GM18909 (cell line): ENCODE data around the gene CD300LG.
"Not testable (repeated sequence)": the region's sequence is repeated elsewhere in the genome, so short reads cannot be mapped to it uniquely, and the experiment has no call there.

Source experiments
- ATAC-seq: cut with Tn5 transposase; IDR thresholded peaks from one replicate; pipeline ENCODE4 v1.9.1; 2021; ENCODE audit warnings: mild to moderate bottlenecking; ENCODE audit not compliant: unreplicated experiment, poor library complexity

The CD300LG gene, protein sequence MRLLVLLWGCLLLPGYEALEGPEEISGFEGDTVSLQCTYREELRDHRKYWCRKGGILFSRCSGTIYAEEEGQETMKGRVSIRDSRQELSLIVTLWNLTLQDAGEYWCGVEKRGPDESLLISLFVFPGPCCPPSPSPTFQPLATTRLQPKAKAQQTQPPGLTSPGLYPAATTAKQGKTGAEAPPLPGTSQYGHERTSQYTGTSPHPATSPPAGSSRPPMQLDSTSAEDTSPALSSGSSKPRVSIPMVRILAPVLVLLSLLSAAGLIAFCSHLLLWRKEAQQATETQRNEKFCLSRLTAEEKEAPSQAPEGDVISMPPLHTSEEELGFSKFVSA

DNA sequence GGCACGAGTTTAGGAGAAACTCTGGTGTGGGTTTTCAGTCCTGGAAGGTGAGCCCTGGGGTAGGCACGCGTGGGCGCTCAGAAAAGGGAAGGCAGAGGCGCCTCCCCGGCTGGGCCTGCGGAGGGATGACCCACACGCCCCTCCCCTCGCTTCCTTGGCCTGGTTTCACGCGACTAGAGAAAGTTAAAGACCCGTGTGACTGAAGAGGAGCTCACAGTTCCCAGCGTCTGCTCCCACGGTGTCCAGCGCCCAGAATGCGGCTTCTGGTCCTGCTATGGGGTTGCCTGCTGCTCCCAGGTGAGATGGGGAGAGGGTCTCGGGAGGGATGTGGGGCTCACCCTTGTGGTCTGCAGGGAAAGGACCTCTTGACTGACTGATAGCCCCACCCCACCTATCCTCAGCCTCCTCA is at the start of gene CD300LG:
Gene CD300LG (plus strand): TSS at position 214 of the 409 bp plus-strand sequence. CDS start 41 bp downstream, at position 255.
- ATAC-seq: no peak

DNA sequence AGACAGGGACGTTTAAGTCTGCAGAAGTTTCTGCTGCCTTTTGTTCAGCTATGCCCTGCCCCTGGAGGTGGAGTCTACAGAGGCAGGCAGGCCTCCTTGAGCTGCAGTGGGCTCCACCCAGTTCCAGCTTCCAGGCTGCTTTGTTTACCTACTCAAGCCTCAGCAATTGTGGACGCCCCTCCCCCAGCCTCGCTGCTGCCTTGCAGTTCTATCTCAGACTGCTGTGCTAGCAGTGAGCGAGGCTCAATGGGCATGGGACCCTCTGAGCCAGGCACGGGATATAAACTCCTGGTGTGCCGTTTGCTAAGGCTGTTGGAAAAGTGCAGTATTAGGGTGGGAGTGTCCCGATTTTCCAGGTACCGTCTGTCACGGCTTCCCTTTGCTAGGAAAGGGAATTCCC is 49.0 kb upstream of the CD300LG start:
- ATAC-seq: not testable (repeated sequence)

- ATAC-seq: no peak
Measured at GRCh38 chr17:43799047-43799446, 47.9 kb upstream of the CD300LG start.

GRCh38 chr17:43800736-43801135 is 46.2 kb upstream of the CD300LG start:
- ATAC-seq: no peak

- no peak for ATAC-seq
Measured at GRCh38 chr17:43801844-43802243, 45.1 kb upstream of the CD300LG start.

DNA sequence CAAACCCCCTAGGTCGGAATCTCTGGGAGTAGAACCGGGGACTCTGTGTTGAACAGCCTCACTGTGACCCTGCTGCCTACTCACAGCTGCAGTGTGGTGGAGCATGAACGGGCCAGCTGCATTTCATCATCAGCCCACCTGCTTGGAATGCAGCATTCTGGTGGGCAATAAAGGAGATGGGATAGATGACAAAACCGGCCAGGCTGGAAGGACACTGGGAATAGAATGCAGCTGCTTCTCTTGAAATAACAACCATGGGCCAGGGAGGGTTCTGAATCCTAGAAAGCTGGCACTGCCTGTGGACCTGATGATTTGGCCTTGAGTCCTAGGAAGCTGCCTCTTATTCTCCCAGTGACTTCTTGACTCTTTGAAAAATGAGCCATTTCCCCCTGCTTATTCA is 43.2 kb upstream of the CD300LG start:
- no peak for ATAC-seq

DNA sequence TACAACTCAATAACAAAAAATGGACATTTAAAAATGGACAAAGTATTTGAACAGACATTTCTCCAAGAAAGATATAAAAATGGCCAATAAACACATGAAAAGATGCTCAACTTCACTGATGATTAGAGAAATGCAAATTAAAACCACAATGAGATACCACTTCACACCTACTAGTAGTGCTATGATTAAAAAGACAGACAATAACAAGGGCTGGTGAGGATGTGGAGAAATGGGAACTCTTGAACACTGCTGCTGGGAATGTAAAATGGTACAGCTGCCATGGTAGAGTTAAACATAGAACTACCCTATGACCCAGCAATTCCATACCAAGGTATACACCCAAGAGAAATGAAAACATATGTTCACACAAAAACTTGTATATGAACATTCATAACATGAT is 41.9 kb upstream of the CD300LG start:
- no peak for ATAC-seq

DNA sequence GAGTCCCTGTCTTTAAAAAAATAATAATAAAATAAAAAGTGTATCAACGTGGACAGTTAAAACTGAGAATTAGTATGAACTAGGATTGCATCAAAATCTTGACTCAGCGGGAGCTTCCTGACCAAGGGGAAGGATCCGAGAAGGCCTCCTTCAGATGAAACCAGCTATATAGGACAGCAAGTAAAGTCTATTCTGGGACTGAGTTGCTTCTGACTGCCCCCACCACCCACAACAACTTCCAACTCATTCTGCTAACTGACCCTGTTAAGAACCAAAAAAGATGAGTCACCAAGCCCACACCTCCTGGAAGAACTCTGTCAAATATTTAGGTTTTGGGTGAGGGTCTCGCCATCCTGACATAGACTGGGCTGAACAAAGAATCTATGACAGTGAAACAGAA is 38.9 kb upstream of the CD300LG start:
- ATAC-seq: no peak

DNA sequence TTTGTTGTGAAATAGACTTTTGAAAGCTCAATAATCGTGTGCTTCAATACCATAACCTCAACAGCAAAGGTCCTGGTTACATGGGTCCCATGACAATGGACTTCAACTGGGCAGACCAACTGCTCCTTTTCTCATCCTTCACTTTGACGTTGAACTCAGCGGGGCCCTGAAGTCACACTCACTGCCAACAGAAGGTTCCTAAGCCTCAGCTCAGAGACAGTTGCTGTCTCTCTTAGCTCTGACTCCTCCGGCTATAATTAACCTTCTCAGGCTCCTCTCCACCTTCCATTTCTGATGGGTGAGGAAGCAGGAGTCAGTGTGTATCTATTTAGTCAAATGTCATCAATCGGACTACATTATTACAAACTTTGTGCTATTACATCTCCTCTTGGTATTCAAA is 37.9 kb upstream of the CD300LG start:
- no peak for ATAC-seq

- no peak for ATAC-seq
Measured at GRCh38 chr17:43810226-43810715, 36.7 kb upstream of the CD300LG start.

- no peak for ATAC-seq
Measured at GRCh38 chr17:43810823-43811222, 36.2 kb upstream of the CD300LG start.

- ATAC-seq: no peak
Measured at GRCh38 chr17:43812396-43813265, 34.3 kb upstream of the CD300LG start.

GRCh38 chr17:43813386-43813785 is 33.6 kb upstream of the CD300LG start:
- ATAC-seq: no peak

DNA sequence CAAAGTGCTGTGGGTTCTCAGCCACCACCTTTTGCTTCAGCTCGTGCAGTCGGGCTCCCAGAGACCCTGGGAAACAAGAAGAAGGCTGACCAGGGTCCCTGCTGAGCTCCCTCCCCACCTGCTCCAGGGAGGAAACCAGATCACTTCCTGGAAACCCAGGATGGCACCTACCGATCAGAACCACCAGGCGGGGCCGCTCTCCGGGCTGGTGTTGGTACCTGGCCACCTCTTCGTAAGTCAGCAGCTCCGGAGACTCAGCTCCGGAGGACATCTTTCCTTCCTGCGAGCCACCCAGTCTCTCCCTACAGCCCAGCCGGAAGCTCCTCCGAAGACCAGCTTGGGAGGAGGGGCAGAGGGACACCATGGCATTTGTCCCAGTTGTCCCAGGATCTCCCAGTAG is 33.0 kb upstream of the CD300LG start:
- no peak for ATAC-seq

GRCh38 chr17:43814714-43815113 is 32.3 kb upstream of the CD300LG start:
- ATAC-seq: no peak

- no peak for ATAC-seq
Measured at GRCh38 chr17:43816336-43817320, 30.3 kb upstream of the CD300LG start.

- no peak for ATAC-seq
Measured at GRCh38 chr17:43817826-43818225, 29.1 kb upstream of the CD300LG start.

DNA sequence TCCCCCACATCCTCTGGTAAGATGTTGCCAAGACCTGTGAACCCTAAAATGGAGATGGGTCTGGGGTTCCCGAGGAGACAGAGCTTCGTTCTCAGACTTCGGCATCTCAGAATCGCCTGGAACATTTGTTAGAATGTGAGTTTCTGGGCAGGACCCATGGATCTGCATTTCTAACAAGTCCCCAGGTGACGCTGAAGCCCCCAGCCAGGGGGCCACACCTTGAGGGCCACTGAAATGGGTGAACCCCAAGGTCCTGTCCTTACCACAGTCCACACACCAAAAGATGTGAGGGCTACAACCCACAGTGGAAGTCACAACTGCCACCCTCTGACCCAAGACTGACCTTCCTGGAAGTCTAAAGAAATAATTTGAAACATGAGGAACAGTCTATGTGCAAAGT is 28.0 kb upstream of the CD300LG start:
- ATAC-seq: no peak

- ATAC-seq: no peak
Measured at GRCh38 chr17:43820759-43821158, 26.2 kb upstream of the CD300LG start.

DNA sequence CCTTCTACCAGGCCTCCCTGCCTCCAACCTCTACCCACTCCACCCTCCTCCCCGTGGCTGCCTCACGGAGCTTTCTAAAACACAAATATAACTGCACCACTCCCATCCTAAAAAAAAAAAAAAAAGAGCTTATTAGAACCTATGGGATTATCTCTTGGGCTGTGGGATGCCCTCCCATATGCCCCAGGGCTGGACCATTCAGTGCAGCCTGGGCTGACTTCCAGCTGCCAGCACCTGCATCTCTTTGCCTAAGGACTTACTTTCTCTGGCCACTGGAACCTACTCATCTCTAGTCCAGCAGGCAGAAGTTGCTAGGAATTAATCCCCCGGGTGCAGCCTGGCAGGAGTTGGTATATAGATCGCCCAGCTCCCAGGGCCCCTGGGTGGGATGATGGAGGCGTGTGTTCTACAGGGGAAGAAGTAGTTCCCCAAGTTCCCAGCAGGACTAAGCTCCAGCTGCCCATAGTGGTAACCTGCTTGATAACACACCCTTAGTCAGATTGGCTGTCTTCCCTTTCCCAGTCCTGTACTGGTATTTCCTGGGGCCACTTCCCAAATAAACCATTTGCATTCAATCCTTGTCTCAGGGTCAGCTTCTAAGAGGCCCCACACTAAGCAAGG is 24.3 kb upstream of the CD300LG start:
- ATAC-seq: no peak
